ENCODE results near the gene FNBP1L.
A peak's percentile ranks its signal among the peaks of the same experiment; 100 is the strongest.
"Not testable (repeated sequence)": the region's sequence is repeated elsewhere in the genome, so short reads cannot be mapped to it uniquely, and the experiment has no call there.

The FNBP1L gene

DNA sequence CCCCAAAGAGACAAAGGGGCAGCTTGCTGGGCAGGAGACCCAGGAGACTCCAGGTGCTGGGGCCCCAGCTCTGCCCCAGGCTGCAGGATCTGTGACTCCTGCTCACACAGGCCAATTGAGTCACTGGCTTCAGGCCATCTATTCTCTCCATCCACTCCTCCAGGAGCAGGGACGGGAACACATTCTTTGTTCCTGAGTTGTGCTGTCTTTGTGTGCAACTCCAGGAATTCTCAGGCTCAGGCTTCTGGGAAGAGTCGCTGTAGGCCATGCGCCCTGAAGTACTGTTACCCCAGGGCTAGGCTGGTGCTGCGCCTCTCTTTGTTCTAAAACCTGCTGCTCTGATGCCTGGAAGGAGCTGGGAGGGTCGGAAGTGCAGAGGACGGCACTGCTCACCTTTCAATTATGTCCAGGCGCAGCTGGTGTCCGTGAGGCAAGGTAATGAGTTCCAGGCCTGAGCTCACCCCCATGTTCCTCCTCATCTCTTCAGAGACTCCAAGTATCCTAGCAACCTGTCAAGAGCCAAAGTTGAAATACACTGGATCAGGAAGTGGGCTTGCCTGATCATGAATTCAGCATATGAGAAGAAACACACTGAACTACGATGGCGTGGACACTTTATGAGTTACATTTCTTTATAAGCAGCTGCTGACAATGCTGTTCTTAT lies 127.8 kb downstream of the FNBP1L start:
- no peak for DNase-seq

DNA sequence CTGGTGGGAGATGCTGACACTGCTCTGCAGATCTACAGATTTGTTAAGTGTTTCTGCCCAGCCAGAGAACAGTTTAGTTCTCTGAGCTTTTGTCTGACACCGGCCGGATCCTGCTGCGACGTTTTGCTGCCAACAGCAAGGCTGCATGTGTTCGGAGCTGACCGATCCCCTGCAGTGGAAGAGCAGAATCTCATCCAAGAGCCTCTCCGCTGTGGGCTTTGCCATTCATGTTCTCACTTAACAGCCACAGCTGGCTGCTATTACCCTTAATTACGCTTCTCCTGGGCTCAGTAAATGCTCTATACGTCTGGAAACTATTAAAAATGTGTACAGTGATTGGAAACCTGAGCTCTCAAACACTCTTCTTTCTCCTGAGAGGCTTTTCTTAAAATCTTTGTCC lies 128.4 kb downstream of the FNBP1L start:
- no peak for DNase-seq

GRCh38 chr1:93576746-93577145 lies 128.8 kb downstream of the FNBP1L start:
- no peak for DNase-seq

- no peak for DNase-seq
Measured at GRCh38 chr1:93577536-93578432, 129.9 kb downstream of the FNBP1L start.

DNA sequence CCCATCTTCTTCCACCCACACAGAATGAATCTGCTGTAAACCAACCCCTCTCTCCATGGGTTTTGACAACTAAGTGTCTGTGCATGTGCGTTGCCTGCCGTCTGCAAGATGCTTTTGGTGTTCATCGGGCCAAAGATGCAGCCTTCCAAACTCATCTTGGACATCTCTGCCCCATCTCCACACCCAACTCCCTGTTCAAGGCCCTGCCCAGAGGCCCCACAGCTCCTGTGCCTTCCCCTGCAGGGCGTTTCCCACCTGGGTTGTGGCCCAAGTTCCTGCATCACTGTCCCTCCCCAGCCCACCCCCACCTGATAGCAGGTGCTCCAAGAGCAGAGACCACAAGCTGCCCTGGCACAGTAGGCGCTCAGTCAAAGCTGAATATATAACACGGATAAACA lies 130.5 kb downstream of the FNBP1L start:
- no peak for DNase-seq

- no peak for DNase-seq
Measured at GRCh38 chr1:93578911-93579825, 131.2 kb downstream of the FNBP1L start.

- DNase-seq: no peak
Measured at GRCh38 chr1:93579891-93580290, 132.0 kb downstream of the FNBP1L start.

- no peak for DNase-seq
Measured at GRCh38 chr1:93581917-93582850, 134.3 kb downstream of the FNBP1L start.

DNA sequence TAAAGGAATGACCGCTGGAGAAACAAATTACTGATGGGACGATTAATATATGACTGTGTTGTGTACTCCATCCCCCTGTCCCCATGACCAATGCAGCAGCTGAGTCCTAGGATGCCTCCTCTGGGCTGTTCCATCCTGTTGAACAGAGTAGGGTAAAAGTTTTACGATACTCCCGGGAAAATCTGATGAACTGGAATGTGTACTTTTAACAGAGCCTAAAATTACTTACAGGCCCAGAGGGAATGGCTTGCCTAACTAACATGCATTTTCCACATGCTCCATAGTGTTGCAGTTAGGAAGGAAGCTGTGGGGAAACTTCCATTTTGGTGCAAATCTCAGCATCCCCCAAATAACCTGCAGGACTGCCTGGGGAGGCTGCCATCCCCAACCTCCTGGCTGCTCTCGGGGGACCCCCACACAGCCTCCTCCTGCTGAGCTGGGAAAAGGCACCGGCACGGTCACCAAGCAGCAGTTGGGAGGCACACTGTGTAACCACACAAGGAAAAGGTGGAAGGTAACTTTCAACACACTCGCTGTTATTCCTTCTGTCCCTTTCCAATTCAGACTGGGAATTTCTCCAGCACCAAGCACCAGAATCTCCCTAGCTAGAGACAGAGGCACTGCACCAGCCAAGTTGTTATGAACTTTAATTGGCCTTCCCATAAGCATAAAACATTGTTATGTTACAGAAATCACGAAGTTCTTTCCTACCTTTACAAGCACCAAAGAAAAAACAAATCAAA lies 136.5 kb downstream of the FNBP1L start:
- DNase-seq: peak; percentile 30

DNA sequence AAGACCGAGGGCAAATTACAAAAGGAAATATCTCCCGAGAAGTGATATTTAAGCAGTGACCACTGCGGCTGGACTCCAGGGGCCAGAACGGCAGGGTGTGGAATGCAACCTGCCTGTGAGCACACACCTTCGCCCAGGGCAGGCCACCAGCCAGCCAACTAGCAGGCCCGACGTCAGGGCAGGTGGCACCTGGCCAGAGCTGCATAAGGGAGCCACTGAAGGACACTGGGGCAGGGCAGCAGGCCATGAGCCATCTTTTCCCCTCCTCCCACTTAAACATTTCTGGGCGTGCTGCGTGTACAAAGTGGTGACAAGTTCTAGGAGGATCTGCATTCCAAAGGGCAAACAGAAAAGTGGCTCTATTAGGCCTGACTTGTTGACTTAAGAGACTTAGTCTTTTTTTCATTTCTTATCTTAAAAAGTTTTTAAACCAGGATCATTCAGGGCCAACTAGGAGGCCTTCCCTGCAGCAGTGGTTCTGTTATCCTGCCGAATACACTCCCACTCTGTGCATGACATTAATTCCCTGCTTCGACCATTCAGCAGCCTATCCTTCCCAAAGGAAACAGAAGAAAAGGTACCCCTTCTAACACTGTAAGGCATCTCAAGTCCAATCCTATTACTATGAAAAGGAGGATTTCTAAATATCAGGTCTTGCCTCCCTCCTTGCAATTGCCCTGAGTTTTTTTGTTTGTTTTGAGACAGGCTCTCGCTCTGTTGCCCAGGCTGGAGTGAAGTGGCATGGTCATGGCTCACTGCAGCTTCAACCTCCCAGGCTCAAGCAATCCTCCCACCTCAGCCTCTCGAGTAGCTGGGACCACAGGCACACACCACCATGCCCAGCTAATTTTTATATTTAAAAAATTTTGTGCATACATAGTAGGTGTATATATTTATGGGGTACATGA lies 137.4 kb downstream of the FNBP1L start:
- DNase-seq: no peak

DNA sequence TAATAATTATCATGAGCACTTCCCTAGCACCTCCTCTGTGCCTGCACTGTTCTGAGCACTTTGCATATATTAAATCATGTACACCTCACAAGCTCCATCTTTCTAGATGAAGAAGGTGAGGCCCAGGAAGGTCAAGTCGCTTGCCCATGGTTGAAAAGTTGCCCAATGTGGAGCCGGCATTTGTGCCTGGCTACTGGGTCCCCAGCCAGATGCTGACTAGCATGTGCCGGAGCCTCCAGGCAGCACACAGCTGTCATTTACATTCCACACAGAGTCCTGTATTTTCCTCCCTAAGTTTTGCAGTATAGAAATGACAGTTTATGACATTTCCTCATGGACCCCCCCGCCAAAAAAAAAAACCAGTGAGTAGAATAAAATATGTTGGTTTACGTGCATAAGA lies 139.4 kb downstream of the FNBP1L start:
- no peak for DNase-seq

- no peak for DNase-seq
Measured at GRCh38 chr1:93588206-93588605, 140.3 kb downstream of the FNBP1L start.

DNA sequence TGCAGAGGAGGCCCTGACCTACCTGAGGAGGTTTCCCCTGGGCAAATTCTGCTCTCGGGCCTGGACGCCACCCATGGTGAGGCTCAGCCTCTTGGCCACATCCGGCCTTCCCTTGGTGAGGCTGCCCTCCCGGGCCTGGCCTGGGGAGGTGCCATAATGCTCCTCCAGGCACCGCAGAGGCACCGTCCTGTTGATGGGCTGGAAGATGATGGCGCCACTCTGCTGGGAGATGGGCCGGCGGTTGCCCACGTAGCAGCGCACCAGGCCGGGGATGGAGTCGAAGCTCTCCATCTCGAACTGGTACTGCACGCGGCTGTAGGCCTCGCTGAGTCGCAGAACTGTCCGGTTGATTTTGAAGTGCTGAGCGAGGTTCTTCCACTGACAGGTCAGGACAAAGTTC lies 141.0 kb downstream of the FNBP1L start:
- no peak for DNase-seq

DNA sequence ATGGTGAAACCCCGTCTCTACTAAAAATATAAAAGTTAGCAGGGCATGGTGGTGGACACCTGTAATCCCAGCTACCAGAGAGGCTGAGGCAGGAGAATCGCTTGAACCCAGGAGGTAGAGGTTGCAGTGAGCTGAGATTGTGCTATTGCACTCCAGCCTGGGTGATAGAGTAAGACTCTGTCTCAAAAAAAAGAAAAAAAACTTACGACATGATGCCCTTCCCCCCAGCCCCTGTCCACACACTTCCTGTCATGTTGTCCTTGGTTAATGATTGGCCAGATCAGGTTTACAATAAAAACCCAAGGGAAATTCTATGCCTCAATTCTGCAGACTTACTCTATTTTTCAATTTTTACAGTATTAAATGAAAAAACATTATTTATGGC lies 143.4 kb downstream of the FNBP1L start:
- DNase-seq: not testable (repeated sequence)

- DNase-seq: no peak
Measured at GRCh38 chr1:93591676-93592550, 144.0 kb downstream of the FNBP1L start.

GRCh38 chr1:93592551-93592949 lies 144.6 kb downstream of the FNBP1L start:
- no peak for DNase-seq

- no peak for DNase-seq
Measured at GRCh38 chr1:93593854-93594602, 146.1 kb downstream of the FNBP1L start.

DNA sequence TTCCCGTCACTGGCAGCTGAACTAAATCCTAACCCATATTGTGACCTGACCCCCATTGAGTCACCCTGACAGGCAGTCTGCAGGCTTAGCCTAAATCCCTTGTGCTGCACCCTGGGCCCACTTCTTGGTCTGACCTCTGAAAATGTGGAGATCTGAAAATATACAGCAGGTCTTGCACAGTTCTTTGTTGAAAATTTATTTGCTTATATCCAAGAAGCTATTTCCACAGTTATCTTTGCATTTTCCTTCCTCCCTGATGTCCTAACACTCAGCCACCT lies 146.6 kb downstream of the FNBP1L start:
- no peak for DNase-seq

DNA sequence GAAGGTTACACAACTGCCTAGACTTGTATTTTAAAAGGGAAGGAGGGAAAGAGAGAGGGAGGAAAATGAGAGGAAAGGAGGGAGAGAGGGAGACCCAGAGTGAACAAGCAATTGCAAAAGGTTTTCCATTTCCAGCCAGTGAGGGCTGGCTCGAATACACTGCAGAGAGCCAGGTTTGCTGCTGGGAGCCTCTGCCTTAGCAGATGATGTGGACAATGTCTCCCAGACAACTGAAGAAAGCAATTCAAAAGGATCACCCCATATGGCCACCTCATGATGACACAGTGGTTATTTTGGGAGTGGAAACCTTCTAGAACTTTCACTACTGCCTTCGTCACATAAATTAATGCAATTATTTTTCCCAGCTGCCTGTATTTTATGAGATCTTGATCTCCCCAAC lies 147.3 kb downstream of the FNBP1L start:
- DNase-seq: no peak
